ENCODE data around the gene ABCE1.

ABCE1 gene

DNA sequence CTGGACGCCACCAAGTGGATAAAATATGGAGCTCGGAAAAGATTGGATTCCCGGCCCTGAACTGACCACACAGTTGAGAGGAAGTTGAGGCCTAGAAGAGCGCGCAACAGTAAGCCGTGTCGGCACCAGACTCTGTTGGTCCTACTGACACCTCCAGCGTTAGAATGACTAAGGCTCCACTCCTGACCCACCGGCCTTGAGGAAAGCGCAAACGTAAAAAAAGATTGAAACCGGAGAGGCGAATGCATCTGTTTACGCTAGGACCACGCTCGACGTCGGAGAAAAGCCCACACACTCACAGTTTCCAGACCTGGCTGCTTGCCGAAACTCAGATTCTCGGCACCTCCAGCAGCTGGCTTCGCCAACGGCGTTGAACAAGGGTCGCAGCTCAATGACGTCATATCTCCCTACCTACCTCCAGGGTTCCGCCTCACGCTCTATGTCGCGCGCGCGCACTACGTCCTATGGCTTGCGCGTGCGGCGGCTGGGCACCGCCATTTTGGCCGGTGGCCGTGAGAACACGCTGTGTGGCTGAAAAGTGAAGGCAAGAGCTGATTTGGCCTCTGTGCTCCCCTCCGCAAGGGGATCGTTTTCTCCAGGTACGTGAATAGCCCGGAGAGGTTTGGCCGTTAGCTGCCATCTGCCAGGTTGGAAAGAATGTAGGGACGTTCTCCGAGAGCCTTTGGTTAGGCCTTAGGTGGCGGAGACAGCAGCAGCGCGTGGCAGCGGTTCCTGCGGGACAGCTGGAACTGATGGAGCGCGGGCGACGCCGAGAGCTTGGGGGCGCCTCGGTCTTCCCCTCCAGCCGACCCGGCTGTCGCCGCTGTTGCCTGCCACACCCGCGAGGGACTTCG, at the start of gene ABCE1, which contains the start of gene ANAPC10:
TSS of gene ABCE1 (plus strand) at position 491 of the 854 bp plus-strand sequence. CDS start 6,102 bp downstream, outside the sequence.
TSS of gene ANAPC10 (minus strand) at position 376 of the 854 bp plus-strand sequence. CDS start 2,097 bp downstream, outside the sequence.
- peak; percentile 98 for DNase-seq (ENCODE audit: low spot score)

DNA sequence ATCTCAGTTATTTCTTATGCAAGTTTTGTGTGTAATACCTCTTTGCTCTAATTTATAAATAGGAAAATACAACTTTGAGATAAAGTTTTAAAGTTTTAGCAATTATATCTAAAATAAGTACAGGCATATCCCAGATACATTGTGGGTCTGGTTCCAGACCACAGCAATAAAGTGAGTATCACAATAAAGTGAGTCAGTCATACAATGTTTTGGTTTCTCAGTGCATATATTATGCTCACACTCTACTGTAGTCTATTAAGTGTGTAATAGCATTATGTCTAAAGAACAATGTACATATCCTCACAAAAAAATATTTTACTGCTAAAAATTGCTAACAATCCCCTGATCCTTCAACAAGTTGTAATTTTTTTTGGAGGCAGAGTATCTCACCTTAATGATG, 49.3 kb upstream of the ABCE1 start:
- no peak for DNase-seq (ENCODE audit: low spot score)

DNA sequence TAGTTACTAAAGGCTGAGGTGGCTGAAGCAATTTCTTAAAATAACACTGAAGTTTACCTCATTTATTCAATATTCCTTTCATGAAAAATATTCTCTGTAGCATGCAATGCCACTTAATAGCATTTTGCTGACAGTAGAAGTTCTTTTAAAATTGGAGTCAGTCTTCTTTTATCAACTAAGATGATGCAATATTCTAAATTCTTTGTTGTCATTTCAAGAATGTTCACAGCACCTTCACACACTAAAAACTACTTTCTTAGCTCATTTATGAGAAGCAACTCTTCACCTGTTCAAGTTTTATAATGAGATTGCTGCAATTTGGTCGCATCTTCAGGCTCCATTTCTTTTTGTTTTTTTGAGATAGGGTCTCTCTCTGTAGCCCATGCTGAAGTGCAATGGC, 48.9 kb upstream of the ABCE1 start:
- DNase-seq (ENCODE audit: low spot score) = no peak

DNA sequence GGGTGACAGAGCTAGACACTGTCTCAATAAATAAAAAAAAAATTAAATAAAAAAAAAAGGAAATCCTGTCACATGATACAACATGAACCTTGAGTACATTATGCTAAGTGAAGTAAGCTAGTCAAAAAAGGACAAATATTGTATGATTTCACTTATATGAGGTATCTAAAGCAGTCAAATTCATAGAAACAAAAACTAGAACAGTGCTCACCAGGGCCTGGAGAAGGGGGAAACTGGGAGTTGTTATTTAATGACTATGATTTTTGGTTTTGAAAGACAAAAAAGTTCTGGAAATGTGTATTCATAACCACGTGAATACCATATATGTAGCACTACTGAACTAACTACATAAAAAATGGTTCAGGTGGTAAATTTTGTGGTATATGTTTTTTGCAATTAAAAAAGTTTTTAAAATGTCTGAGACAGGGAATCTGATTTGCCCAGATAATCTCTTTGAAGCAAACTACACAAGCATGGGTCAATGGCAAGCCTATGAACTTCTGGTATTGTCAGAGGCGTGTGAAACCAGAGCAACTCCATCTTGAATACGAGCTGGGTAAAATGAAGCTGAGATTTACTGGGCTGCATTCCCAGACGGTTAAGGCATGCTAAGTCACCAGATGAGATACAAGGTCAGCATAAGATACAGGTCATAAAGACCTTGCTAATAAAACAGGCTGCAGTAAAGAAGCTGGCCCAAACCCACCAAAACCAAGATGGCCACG, 42.4 kb upstream of the ABCE1 start:
- DNase-seq (ENCODE audit: low spot score) = no peak

DNA sequence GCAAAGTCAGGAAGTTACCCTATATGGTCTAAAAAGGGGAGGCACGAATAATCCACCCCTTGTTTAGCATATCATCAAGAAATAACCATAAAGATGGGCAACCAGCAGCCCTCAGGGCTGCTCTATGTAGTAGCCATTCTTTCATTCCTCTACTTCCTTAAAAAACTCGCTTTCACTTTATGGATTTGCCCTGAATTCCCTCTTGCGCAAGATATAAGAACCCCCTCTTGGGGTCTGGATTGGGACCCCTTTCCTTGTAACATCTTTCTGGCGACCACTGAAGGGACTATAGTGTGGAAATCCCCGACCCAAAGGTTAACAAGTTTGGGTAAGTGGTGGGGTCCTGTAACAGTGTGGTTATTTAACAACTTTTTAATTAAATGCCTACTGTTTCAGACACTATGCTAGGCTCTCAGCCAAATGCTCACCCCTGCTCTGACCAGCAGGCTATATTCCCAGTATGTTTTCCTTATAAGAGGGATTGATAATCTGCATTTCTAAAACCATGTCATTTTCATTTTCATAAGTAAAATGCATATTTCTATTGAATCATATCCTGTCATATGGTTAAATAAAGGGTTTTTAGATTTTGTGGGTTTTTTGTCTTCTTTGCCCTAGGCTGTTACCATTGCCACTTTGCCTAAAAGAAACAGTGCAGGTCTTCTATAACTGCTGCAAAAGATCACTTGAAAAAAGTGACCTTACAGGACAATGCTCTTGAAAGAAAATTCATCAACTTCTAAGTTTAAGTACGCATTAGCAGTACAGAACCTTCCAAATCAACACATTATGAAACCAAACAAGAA, 41.6 kb upstream of the ABCE1 start:
- no peak for DNase-seq (ENCODE audit: low spot score)

DNA sequence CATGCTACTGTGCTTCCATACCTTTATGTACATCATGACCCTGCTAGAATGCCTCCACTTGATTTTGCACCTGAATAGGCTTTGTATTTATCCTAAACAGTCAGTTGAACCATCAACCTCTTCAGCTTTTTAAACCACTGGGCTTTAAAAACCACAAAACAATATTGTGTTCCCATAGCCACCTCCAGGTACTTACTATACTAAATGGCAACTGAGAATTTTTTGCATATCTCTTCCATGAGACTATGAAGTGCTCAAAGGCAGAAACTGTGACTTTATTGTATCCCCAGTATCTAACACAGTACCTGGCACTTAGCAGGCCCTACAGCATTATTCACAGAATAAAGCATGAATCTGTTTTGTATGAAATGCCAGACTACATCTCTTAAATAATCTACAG, 39.9 kb upstream of the ABCE1 start:
- DNase-seq (ENCODE audit: low spot score) = no peak

DNA sequence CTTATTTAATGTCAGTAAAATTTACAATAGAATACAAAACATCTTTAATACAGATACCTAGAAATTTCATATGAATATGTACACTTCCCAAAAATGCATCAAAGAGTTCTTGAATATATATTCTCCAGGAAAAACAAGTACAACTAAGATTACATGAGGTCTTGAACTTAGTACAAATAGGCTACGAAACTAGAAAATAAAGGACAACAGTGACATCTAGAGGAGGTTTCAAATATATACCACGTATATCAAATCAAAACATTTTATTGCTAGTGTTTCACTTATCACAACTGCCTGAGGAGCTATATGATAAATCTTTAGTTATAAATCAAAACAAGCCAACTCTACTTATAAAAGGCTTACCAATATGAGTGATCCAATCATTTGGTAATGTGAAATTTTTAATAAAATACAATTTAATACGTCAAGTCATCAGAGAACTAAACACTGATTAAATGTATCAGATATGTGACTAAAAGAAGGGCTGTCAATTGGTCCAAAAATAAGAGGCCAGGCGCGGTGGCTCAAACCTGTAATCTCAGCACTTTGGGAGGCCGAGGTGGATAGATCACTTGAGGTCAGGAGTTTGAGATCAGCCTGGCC, 36.7 kb upstream of the ABCE1 start:
- DNase-seq (ENCODE audit: low spot score) = peak; percentile 25

DNA sequence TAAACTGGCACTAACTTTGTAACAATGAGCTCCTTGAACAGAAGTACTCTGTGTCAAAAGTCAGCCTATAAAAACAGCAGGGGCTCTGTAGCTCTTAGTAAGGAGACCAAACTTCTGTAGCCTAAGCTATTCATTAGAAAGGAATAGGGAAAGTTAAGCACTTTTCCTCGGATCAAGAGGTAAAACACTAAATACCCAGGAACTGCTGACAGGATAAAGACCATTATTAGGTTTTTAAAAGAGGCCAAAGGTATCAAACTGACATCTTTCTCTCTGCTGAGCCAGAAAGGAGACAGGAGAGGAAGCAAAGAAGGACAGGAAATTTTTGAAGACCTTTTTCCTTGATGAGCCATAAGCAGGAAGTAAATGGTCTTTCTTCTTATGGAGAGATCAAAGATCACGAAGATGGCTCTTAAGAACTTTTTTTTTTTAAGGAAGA, 32.0 kb upstream of the ABCE1 start:
- DNase-seq (ENCODE audit: low spot score) = no peak

DNA sequence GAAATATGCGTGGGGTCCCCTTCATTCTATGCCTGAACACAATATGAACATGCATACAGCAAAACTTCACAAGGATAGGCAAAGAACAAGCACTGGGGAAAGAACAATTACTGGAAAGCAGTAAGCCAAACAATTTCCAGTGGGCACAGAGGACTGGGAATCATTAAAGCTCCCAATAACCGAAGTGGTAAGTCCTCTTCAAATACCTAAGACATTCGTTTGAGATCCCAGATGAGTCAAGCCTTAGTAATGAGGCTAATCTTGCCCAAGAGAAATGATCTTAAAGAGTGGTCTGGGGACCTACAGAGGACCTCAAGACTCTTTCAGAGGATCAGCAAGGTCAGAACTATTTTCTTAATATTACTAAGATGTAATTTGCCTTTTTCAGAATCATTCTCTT, 28.8 kb upstream of the ABCE1 start:
- peak; percentile 34 for DNase-seq (ENCODE audit: low spot score)

DNA sequence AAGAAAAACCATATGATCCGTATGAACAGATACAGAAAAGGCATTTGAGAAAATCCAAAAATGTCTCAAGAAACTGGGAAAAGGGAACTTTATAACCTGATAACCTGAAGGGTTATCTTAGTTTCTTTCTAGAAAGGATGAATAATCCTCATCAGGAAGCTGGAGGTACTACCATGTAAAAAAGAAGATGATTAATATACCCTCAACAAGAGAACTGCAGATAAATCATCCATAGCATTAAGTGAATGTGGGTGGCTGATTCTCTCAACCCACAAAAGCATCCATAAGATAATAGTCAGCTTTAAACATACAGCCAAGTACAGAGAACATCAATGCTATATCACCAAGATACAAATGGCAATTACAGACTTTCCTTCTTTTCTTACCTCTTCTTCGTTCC, 26.6 kb upstream of the ABCE1 start:
- DNase-seq (ENCODE audit: low spot score) = no peak

DNA sequence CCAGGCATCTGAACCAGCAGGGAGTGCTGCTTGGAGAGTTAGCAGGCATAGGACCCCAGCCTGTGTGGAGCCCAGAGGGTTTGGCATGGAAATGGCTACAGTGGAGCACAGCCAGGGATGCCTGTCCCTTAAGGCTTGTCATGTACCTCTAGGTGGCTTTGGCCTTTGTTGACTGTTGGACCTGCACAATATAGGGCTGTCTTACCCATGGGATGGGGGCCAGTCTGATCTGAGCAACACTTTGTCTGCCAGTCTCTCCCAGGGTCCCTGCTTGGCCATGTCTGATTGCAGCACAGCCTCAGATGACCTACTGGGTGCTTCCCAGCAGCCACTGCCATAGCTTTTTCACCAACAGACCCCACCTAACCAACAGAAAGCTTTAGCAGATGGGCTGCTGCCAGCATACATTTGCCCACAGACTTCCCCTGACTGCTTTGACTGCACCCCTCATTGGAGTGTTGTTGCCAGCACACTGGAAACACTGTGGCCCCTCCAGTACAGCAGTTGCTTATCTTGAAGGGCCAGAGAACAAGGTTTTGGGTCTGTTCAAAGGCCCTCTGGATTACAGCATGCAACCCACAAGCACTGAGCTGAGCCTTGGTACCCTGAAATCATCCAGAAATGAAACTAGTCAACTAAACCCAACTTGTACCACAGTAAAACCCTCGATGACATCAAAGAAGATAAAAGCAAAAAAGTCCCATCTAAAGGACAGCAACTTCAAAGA, 22.2 kb upstream of the ABCE1 start:
- no peak for DNase-seq (ENCODE audit: low spot score)

DNA sequence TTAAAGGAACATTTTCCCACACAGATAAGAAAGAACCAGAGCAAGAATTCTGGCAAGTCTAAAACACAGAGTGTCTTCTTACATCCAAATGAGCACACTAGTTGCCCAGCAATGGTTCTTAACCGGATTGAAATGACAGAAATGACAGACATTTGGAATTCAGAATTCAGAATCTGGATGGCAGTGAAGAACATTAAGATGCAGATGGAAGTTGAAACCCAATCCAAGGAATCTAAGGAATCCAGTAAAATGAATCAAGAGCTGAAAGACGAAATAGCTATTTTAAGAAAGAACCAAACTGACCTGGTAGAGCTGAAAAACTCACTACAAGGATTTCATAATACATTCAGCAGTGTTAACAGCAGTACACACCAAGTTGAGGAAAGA, 21.6 kb upstream of the ABCE1 start:
- DNase-seq (ENCODE audit: low spot score) = no peak

DNA sequence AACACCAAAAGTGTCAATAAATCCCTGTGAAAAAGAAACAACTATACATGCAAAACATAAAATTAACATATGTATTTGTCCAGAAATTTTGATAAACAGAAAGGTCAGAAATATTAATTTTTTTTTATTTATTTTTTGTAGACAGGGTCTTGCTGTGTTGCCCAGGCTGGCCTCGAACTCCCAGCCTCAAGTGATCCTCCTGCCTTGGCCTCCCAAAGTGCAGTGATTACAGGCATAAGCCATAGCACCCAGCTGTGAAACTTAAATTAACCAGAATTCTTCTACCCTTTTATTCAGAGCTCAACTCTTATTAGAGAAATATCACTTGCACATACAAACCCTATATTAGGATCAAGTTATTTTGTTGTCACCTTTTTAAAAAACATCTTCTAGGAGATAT, 16.4 kb upstream of the ABCE1 start:
- no peak for DNase-seq (ENCODE audit: low spot score)

DNA sequence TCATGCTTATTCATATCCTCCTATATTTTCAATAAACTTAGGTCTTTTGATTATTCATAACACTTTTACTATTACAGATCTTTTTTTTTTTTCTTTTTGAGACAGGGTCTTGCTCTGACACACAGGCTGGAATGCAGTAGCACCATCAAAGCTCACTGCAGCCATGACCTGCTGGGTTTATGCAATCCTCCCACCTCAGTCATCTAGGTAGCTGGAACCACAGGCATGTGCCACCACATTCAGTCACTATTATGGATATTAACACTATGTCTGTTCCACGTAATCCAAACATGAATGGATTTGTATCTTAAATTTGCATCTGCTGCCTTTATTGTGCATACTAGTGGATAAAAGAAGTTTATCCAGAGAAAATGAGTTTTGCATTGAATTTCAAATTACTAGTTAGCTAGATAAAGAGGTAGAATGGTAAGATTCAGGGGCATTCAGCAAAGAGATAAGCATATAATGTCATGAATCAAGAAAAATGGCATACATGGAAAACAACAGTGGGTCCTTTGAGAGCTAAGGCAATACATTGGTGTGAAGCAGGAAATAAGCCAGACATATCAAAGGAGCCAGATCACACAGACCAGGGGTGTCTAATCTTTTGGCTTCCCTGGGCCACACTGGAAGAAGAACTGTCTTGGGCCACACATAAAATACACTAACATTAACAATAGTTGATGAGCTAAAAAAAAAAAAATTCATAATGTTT, 14.1 kb upstream of the ABCE1 start:
- no peak for DNase-seq (ENCODE audit: low spot score)

DNA sequence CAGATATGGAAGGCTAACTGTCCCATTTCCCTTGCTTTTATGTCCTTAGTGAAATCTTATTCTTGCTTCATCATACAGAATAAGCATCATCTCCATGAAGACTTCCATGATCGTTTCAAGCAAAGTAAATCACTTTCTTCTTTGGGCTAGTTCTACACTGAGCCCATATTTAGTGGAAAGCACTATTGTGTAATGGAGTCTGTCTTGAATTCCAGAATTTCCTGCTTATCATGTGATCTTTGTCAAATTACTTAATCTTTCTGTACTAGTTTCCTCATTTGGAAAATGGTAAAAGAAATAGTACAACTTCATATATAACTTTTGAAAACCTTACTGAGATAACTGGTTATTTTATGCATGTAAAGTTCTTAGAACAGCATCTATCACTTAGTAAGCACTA, 7.7 kb upstream of the ABCE1 start:
- DNase-seq (ENCODE audit: low spot score) = no peak

DNA sequence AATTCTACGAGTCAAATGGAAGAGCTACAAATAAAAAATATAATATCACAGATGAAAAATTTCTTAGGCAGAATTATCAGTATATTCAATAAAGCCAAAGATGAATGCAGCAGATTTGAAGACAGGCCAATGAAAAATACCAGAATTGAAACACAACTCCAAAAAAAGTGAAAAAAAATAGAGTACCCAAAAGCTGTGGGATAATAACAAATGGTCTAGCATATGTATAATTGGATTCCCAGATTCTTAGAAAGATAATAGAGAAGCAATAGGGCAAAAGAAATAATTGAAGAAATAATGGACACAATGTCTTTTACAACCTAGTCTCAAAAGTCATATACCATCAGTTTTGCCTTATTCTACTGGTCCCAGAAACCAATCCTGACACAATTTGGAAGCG, 4.5 kb upstream of the ABCE1 start:
- no peak for DNase-seq (ENCODE audit: low spot score)

DNA sequence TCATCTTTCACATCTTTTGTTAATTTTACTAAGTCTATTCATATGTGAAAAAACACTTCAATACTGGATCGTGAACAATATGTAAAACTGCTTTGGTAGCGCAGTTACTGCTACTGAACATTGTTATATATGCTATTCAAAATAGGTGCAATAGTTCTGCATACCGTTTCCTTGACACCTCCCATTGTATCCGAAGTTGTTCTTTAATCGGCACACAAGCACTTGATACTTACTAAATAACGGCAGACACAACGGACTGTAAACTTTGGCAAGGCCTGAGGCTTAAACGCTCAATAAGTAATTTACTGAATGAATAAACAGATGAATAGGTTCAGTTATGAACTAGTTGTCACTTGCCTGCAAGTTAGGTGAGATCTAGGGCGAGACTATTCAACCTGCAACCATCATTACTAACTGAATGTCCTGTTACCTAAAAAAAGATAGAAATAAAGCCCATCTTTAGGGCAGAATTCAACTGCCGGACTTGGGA, 735 bp upstream of the ABCE1 start:
- no peak for DNase-seq (ENCODE audit: low spot score)

DNA sequence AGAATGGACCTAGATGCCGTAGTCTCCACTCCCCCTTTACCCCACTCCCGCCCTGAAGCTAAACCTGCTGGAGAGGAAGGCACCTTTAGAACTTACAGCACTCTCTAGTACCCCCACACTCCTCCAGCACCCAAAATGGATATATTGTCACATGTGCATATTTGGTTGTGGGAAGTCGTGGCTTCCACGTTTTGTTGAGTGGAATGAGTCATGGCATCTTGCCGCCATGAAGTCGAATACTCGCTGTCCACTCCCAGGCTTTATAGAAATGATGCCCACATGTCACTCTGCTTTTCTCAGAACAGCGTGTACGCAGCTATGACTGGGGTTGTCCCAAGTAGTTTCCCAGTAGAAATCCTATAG, 545 bp downstream of the ABCE1 start:
- peak; percentile 58 for DNase-seq (ENCODE audit: low spot score)

DNA sequence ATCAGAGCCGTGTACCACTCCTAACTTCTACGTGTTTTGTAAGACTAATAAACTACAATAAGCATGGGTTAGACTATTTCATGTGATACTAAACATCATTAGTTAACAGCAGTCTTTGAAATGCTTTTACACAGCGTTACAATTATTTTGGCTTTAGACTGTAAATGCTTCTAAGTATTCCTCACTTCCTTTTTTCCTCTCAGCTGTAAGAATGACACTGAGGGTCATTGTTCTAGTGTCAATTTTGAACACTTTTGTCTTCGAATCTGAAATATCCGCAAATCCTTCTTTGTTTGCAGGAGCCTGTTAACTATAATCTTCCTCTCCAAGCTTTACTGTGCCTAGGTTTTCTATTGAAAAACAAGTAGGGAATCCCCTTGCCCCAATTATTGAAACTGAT, 1.5 kb downstream of the ABCE1 start:
- DNase-seq (ENCODE audit: low spot score) = peak; percentile 6

DNA sequence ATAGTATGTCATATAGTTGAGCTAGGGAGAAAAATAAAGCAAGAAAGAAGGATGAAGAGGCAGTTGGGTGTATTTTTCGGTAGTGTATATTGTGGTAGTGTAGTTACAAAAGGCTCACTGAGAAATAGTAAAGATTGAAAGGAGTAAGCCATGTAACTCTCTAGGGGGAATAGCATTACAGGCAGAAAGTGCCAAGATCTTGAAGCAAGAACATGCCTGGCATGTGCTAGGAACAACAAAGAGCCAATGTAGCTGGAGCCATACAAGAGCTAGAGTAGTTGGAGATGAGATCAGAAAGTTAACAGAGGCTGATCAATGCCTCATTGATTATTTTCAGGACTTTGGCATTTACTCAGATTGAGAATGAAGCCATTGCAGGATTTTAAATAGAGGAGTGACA, 3.0 kb downstream of the ABCE1 start:
- no peak for DNase-seq (ENCODE audit: low spot score)

DNA sequence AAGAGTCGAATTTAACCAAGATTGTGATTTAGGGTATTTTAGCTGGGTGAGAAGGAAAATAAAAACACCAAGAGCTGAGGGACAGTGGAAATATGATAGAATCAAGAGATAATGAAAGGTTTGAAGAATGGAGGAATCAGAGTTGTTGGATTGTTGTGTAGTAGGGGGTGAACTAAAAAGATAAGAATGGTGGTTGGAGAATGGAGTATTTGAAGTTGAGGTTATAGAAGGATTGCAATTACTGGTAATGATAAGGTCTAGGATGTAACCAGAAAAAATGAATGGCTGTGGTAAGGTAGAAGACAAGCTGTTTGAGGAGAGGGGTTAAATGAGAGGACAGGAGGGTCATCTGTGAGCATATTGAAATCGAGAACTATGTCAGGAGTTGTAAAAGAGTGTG, 4.5 kb downstream of the ABCE1 start:
- DNase-seq (ENCODE audit: low spot score) = no peak
